SU-DHL-6 (cell line): ENCODE data around the gene CMSS1.

Experiments
- CTCF ChIP-seq: fragments of 200-600 bp; sonication (generic); IDR thresholded peaks from one replicate; pipeline ENCODE4 v1.5.1; 2017; ENCODE audit warnings: antibody characterized with exemption, mild to moderate bottlenecking, low read length, moderate library complexity; ENCODE audit not compliant: insufficient read depth, poor library complexity, severe bottlenecking
- EZH2phosphoT487 ChIP-seq: fragments of 200-600 bp; sonication (generic), shearing (Covaris generic); conservative IDR thresholded peaks from 2 replicates; pipeline ENCODE4 v1.6.1; 2018; ENCODE audit warnings: mild to moderate bottlenecking, antibody characterized with exemption, low read length, moderate library complexity, mixed read lengths

GRCh38 chr3:99883138-99883461 lies 65.4 kb downstream of the CMSS1 start:
- TF ChIP-seq CTCF = no peak
- no peak for TF ChIP-seq EZH2phosphoT487
